Measurements from ENCODE around the gene KCNJ3. TPM values are rescaled to one million over a fixed set of nuclear protein-coding genes. Genes with fewer than 3 reads are reported as not detected.

The KCNJ3 gene
- total RNA-seq, 1 donor from 2014 or later: 1.5 TPM

DNA sequence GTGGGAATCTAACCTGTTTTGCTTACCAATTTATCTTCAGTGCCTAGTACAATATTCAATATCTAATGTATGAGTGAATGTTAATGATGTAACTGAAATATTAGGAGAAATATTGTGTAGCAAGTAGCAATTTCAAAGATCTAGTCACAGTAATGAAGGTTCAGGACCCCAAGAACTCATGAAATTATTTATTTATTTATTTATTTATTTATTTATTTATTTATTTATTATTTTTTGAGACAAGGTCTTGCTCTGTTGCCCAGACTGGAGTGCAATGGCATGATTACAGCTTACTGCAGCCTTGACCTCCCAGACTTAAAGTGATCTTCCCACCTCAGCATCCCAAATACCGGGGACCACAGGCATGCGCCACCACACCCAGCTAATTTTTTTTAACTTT, 126.9 kb downstream of the KCNJ3 start:
- H3K4me3 ChIP-seq: no peak overlapping the region
- no peak for DNase-seq (ENCODE audit: low spot score in 2 of 2)
- H3K4me1 ChIP-seq: no peaks in the 10 kb centered on the region
- H3K27ac ChIP-seq: no peak overlapping the region
- no peaks in the 10 kb centered on the region for H3K27me3 ChIP-seq
- intact Hi-C loops (cut with DNase I): no loop called here
- TF ChIP-seq, protein P1, sequence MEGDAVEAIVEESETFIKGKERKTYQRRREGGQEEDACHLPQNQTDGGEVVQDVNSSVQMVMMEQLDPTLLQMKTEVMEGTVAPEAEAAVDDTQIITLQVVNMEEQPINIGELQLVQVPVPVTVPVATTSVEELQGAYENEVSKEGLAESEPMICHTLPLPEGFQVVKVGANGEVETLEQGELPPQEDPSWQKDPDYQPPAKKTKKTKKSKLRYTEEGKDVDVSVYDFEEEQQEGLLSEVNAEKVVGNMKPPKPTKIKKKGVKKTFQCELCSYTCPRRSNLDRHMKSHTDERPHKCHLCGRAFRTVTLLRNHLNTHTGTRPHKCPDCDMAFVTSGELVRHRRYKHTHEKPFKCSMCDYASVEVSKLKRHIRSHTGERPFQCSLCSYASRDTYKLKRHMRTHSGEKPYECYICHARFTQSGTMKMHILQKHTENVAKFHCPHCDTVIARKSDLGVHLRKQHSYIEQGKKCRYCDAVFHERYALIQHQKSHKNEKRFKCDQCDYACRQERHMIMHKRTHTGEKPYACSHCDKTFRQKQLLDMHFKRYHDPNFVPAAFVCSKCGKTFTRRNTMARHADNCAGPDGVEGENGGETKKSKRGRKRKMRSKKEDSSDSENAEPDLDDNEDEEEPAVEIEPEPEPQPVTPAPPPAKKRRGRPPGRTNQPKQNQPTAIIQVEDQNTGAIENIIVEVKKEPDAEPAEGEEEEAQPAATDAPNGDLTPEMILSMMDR (IDR thresholded peaks at IDR 0.05): no peak
- H3K9me3 ChIP-seq: no peaks in the 10 kb centered on the region
- H3K36me3 ChIP-seq: no peaks in the 10 kb centered on the region

DNA sequence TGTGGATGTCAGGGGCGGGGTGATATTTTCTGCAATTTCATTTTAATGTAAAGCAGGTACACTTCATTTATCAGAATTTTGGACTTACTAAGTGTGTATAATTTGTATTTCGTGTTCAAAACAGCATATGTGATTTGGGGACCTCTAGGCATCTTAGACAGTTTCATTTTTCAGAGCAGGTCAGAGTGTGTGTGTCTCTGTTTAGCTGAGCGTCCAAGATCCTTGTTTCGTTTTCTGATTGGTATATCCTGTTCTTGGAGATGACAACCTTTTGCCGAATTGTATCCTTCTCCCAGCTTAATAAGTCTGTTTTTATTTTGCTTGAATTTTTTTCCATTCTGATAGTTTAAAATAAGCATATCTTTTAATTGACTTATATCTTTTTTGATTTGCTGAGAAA, 128.3 kb downstream of the KCNJ3 start:
- TF ChIP-seq, protein P1 (IDR thresholded peaks at IDR 0.05): no peak
- no peaks in the 10 kb centered on the region for H3K27me3 ChIP-seq
- intact Hi-C loops (cut with DNase I): no loop called here
- H3K36me3 ChIP-seq: no peaks in the 10 kb centered on the region
- H3K27ac ChIP-seq: no peak overlapping the region
- no peaks in the 10 kb centered on the region for H3K9me3 ChIP-seq
- DNase-seq (ENCODE audit: low spot score in 2 of 2): no peak
- H3K4me3 ChIP-seq: no peak overlapping the region
- H3K4me1 ChIP-seq: no peaks in the 10 kb centered on the region

DNA sequence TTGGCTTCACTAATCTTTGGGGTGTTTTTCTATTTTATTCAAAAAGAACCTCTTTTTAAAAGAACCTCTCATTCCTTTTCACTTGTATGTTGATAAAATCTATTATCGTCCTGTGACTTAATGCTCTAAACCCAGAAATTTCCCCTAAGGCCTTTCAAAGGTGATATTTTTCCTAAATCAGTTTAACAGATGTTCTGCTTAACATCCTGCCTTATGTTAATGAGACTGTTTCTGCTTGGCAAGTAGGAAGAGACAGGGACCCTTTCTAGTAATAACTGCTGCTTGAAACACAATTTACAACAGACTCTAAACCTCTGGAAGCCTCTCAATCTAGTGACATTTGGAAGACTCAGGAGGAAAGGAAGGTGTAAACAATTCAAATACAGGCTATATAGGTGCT, 128.8 kb downstream of the KCNJ3 start:
- intact Hi-C loops (cut with DNase I): no loop called here
- Histone ChIP-seq H3K27me3 (no peaks in the 10 kb centered on the region), H3K9me3 (no peaks in the 10 kb centered on the region), H3K36me3 (no peaks in the 10 kb centered on the region), H3K4me3 (no peak overlapping the region), H3K27ac (no peak overlapping the region), H3K4me1 (no peaks in the 10 kb centered on the region)
- DNase-seq (ENCODE audit: low spot score in 2 of 2): no peak
- TF ChIP-seq, protein P1 (IDR thresholded peaks at IDR 0.05): no peak

DNA sequence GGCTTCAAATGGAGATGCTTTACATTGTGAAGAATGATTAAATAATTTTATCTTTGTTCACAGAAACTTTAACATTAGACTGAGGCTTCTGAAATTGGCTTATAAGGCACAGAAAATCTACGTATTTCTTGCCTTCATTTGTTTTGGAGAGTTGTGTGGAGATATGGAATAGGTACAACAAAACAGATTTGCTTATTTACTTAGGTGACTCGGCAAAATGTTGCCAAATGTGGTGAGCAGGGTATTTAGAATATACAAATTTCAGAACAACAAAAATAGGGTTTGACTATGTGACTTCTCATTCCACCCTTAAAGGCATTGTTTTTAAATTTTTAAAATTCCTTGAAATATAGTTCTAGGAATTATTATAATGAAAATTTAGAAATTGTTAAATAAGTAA, 134.2 kb downstream of the KCNJ3 start:
- intact Hi-C loops (cut with DNase I): no loop called here
- no peaks in the 10 kb centered on the region for H3K27me3 ChIP-seq
- TF ChIP-seq, protein P1 (IDR thresholded peaks at IDR 0.05): no peak
- H3K36me3 ChIP-seq: no peaks in the 10 kb centered on the region
- no peak overlapping the region for H3K4me3 ChIP-seq
- DNase-seq (ENCODE audit: low spot score in 2 of 2): no peak
- H3K9me3 ChIP-seq: no peaks in the 10 kb centered on the region
- H3K4me1 ChIP-seq: no peaks in the 10 kb centered on the region
- no peak overlapping the region for H3K27ac ChIP-seq

DNA sequence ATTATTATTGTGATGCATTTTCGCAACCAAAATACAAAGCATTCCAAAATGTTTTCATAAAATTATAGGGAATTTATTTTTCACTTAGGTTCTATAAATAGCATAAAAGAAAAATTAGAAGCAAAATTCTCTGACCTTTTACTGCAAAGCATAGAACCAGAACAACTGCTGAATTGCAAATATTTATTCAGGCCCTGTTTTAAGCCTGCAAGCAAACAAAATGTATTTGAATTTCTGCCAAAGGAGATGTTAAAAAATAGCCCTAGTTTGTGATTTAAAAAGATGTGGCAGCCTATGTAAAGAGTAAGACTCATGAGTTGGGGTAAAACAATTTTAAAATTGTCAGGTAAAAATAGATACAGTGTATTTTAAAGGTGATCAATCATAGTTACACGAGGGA, 138.1 kb downstream of the KCNJ3 start:
- no peaks in the 10 kb centered on the region for H3K9me3 ChIP-seq
- H3K27ac ChIP-seq: no peak overlapping the region
- no peaks in the 10 kb centered on the region for H3K27me3 ChIP-seq
- no peaks in the 10 kb centered on the region for H3K4me1 ChIP-seq
- no peak overlapping the region for H3K4me3 ChIP-seq
- TF ChIP-seq, protein P1 (IDR thresholded peaks at IDR 0.05): no peak
- intact Hi-C loops (cut with DNase I): no loop called here
- no peak for DNase-seq (ENCODE audit: low spot score in 2 of 2)
- H3K36me3 ChIP-seq: no peaks in the 10 kb centered on the region

DNA sequence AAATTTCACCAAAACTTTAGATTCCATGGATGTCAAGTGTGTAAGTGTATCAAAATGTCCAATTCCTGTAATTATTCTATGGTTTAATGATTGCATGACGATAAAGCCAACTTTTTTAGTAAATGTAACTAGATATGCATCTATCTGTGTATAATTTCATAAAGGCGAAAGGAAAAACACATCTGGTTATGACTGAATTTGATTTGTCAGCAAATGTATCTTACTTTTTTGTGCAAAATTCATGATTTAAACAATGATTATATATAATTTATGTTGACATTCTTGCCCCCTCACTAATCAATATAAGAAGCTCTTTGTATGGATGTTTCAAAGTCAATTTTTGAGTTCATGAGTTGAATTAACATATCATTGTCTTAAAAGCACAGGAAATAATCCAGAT, 138.5 kb downstream of the KCNJ3 start:
- Histone ChIP-seq H3K36me3 (no peaks in the 10 kb centered on the region), H3K9me3 (no peaks in the 10 kb centered on the region), H3K27ac (no peak overlapping the region), H3K27me3 (no peaks in the 10 kb centered on the region), H3K4me1 (no peaks in the 10 kb centered on the region), H3K4me3 (no peak overlapping the region)
- intact Hi-C loops (cut with DNase I): no loop called here
- TF ChIP-seq, protein P1 (IDR thresholded peaks at IDR 0.05): no peak
- no peak for DNase-seq (ENCODE audit: low spot score in 2 of 2)
